HG02943 (cell line): ENCODE results near the gene SMIM29.
A peak's percentile ranks its signal among the peaks of the same experiment; 100 is the strongest.
"Not testable (repeated sequence)": the region's sequence is repeated elsewhere in the genome, so short reads cannot be mapped to it uniquely, and the experiment has no call there.

Experiments
- ATAC-seq: cut with Tn5 transposase; IDR thresholded peaks from one replicate; pipeline ENCODE4 v1.9.1; 2021; ENCODE audit warnings: mild to moderate bottlenecking, low read depth, moderate library complexity; ENCODE audit not compliant: unreplicated experiment

The SMIM29 gene

DNA sequence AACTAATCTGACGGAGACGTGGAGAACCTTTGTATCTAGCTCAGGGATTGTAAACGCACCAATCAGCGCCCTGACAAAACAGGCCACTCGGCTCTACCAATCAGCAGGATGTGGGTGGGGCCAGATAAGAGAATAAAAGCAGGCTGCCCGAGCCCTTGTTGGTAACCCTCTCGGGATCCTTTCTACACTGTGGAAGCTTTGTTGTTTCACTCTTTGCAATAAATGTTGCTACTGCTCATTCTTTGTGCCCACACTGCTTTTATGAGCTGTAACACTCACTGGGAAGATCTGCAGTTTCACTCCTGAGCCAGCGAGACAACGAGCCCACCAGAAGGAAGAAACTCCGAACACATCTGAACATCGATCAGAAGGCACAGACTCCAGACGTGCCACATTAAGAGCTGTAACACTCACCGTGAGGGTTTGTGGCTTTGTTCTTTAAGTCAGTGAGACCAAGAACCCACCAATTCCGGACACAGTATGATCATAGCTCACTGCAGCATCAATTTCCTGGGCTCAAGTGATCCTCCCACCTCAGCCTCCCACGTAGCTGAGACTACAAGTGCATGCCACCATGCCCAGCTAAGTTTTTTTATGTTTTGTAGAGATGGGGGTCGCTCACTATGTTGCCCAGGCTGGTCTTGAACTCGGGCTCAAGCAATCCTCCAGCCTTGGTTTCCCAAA lies 21.0 kb upstream of the SMIM29 start:
- ATAC-seq: not testable (repeated sequence)

DNA sequence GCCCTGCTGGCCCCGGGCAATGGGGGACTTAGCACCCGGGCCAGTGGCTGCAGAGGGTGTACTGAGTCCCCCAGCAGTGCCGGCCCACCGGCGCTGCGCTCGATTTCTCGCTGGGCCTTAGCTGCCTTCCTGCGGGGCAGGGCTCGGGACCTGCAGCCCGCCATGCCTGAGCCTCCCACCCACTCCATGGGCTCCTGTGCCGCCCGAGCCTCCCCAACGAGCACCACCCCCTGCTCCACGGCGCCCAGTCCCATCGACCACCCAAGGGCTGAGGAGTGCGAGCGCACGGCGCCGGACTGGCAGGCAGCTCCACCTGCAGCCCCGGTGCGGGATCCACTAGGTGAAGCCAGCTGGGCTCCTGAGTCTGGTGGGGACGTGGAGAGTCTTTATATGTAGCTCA lies 20.3 kb upstream of the SMIM29 start:
- not testable (repeated sequence) for ATAC-seq

DNA sequence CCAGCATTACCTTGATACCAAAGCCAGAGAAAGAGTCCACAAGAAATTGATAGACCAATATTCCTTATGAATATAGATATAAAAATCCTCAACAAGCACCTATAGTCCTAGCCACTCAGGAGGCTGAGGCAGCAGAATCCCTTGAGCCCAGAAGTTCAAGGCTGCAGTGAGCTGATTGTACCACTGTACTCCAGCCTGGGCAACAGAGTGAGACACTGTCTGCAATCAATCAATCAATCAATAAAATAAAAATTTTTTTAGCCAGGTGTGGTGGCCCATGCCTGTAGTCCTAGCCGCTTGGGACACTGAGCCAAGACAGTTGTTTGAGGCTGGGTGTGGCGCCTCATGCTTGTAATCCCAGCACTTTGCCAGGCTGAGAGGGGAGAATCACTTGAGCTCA lies 18.9 kb upstream of the SMIM29 start:
- no peak for ATAC-seq

DNA sequence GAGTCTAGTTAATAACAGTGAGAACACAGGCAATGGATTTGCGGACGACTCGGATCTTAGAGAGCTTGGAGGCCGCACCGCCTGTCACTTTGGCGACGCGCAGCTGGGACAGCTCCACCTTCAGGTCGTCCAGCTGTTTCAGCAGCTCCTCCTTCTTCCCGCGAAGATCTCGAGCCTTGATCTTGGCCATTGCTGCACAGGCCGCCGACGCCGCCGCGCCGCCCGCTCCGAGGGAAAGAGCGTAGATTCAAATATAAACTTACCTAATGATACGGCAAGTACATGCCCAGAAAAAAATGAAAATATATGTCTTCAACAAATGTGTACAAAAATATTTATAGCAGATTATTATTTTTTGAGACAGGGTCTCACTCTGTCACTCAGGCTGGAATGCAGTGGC lies 14.7 kb upstream of the SMIM29 start:
- not testable (repeated sequence) for ATAC-seq

DNA sequence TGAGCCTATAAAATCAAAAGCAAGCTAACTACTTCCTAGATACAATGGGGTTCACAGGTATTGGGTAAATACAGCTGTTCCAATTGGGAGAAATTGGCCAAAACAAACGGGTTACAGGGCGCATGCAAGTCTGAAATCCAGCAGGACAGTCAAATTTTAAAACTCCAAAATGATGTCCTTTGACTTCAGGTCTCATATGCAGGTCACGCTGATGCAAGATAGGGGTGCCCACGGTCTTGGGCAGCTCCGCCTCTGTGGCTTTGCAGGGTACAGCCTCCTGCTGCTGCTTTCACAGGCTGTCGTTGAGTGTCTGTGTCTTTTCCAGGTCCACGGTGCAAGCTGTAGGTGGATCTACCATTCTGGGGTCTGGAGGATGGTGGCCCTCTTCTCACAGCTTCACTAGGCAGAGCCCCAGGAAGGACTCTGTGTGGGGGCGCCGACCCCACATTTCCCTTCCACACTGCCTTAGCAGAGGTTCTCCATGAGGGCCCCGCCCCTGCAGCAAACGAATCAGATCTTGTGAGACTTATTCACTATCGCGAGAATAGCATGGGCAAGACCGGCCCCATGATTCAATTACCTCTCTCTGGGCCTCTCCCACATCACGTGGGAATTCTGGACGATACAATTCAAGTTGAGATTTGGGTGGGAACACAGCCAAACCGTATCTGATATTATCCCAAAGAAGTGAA lies 11.9 kb upstream of the SMIM29 start:
- no peak for ATAC-seq

DNA sequence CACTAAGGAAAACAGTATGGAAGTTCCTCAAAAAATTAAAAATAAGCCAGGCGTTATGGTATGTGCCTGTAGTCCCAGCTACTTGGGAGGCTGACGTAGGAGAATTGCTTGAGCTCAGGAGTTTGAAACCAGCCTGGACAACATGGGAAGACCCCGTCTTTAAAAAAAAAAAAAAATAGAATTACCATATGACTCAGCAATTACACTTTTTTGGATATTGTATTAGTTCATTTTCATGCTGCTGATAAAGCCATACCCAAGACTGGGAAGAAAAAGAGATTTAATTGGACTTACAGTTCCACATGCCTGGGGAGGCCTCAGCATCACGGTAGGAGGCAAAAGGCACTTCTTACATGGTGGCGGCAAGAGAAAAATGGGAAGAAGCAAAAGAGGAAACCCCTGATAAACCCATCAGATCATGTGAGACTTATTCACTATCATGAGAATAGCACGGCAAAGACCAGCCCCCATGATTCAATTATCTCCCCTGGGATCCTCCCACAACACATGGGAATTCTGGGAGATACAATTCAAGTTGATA lies 10.8 kb upstream of the SMIM29 start:
- ATAC-seq: no peak

DNA sequence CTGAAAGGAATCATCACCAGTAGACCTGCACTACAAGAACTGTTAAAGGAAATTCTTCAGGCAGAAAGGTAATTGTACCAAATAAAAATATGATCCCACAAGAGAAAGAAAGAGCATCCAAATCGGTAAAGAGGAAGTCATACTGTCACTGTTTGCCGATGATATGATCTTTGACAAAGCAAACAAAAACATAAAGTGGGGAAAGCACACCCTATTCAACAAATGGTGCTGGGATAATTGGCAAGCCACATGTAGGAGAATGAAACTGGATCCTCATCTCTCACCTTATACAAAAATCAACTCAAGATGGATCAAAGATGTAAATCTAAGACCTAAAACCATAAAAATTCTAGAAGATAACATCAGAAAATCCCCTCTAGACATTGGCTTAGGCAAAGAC lies 3.6 kb upstream of the SMIM29 start:
- ATAC-seq: not testable (repeated sequence)

DNA sequence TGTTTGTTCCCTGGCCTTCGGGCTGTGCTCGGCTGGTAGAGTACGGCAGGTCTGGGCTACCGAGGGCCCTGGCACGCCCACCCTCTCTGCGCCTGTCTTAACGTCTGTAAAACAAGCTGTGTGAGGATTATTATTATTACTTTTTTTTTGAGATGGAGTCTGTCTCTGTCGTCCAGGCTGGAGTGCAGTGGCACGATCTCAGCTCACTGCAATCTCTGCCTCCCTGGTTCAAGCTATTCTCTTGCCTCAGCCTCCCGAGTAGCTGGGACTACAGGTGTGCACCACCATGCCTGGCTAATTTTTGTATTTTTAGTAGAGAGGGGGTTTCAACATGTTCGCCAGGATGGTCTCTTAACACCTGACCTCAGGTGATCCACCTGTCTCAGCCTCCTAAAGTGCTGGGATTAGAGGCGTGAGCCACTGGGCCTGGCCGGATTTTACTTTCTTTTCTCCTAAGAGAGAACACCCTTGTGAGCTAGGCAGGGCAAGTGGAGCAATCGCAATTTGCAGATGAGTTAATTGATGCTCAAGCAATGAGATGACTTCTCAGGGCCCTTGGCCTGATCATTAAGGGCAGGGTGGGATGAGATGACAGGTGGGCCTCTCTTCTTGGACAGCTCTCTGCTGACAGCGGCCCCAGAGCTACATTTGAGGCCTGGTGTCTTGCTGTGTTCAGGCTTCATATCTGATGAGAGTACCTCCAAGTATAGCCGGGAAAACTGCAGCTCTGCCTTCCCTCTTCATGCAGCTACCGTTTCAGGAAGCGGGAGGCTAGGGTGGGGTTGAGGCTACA lies 859 bp upstream of the SMIM29 start:
- ATAC-seq: peak; percentile 22

DNA sequence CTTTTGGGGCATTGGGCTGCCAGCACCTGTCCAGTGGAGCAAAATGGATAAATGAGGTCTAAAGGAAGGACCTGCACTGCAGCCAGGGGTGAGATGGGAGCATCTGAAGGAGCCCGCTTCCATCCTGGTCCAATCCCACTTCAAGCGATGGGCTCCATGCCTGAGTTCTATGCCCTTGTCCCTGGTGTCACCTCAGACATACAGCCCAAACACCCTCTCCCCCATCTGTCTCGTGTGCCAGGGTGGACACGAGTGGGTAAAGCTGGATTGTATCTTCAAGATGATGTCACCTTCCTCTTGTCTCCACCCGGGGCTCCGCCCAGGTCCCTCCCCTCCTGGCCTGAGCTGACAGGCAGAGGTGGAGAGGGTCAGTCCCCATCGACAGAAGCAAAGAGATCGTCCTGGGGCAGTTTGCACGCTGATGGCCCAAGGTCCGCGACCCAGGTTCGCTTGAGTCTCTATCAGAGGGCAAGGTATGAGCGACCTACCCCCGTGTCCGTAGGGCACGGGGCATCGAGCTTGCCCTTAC lies 544 bp downstream of the SMIM29 start:
- peak; percentile 24 for ATAC-seq

DNA sequence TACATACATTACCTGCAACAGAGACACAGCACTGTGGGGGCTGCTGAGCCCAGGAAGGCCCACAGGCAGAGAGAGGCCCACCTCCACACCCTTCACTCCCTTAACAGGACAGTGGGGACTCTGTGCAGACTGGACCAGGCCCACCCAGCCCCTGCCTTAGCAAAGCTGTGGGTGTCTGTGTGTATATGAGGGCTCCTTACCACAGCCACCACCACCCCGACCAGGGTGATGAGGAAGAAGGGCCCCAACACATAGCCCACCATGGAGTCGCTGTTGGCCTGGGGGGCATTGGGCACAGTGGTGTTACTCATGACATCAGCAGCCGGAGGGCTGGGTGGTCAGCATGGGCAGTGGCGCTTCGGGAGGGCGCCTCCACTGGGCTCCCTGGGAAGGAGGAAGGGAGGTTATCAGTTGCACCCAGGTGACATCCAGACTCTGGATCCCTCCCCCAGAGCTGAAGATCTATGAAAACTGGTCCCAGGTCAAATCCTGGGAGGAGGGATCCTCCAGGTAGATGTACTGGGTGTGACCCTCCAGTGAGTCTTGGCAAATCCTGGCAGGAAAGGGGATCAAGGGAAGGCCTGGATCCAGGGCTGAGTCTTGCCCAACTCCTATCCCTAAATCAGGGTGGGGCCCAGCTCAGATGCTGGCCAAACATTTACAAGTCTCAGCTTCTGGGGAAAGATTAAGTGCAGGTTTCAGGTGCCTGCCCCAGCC lies 1.2 kb downstream of the SMIM29 start:
- ATAC-seq: no peak

DNA sequence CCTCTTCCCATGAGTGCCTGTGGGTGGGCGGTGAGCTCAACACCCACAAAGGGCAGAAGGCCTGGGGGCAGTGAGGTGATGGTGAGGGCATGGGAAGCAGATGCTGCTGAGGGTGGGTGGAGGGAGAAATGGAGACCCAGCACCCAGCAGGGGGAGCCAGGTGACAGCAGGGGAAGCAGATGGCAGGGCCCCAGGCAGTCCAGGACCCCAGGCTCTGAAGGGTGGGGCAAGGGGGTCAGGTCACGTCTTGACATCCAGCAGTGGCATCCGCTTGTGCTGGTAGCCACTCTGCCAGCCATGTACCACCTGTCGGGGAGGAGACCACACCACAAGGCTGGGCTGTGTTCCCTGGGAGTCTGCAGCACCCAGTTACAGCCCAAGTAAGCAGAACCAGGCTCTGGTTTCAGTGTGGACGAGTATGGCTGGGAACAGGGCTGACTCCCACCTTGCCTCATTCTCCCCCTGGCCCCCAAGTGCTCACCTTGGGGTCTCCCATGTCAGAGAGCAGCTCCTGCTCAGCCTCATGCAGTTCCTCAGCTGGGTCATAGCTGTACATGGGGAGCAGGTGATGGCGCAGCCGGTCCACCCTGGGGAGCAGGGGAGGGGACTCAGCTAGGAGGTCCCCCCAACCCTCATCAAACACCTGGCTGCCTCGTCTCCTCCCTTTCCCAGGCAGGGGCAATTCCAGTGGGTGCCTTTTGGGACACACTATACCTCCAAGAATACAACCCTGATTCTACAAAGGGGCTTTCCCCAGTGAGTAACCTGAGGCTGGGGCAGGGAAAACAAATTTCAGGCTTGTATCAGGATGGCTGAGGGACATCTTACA lies 2.0 kb downstream of the SMIM29 start:
- ATAC-seq: no peak

DNA sequence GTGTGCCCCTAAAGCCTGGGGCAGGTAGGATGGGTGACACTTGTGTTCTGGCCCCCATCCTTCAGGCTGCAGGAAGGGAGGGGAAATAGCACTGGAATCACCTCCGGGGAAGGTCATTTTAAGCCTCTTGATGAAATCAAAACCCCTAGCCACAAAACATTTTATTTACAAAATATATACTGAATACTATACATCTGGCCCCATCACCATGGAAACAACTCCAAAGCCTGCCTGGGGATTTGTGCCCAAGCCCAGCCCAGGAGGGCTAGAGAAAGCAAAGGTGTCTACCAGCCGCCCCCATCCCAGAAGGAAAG lies 2.6 kb downstream of the SMIM29 start:
- no peak for ATAC-seq

DNA sequence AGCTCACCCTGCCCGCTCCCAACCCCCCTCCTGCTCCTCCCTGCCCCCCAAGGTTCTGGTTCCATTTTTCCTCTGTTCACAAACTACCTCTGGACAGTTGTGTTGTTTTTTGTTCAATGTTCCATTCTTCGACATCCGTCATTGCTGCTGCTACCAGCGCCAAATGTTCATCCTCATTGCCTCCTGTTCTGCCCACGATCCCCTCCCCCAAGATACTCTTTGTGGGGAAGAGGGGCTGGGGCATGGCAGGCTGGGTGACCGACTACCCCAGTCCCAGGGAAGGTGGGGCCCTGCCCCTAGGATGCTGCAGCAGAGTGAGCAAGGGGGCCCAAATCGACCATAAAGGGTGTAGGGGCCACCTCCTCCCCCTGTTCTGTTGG lies 3.1 kb downstream of the SMIM29 start:
- ATAC-seq: not testable (repeated sequence)

DNA sequence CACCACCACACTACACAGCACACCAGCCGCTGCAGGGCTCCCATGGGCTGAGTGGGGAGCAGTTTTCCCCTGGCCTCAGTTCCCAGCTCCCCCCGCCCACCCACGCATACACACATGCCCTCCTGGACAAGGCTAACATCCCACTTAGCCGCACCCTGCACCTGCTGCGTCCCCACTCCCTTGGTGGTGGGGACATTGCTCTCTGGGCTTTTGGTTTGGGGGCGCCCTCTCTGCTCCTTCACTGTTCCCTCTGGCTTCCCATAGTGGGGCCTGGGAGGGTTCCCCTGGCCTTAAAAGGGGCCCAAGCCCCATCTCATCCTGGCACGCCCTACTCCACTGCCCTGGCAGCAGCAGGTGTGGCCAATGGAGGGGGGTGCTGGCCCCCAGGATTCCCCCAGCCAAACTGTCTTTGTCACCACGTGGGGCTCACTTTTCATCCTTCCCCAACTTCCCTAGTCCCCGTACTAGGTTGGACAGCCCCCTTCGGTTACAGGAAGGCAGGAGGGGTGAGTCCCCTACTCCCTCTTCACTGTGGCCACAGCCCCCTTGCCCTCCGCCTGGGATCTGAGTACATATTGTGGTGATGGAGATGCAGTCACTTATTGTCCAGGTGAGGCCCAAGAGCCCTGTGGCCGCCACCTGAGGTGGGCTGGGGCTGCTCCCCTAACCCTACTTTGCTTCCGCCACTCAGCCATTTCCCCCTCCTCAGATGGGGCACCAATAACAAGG lies 3.6 kb downstream of the SMIM29 start:
- ATAC-seq: not testable (repeated sequence)

DNA sequence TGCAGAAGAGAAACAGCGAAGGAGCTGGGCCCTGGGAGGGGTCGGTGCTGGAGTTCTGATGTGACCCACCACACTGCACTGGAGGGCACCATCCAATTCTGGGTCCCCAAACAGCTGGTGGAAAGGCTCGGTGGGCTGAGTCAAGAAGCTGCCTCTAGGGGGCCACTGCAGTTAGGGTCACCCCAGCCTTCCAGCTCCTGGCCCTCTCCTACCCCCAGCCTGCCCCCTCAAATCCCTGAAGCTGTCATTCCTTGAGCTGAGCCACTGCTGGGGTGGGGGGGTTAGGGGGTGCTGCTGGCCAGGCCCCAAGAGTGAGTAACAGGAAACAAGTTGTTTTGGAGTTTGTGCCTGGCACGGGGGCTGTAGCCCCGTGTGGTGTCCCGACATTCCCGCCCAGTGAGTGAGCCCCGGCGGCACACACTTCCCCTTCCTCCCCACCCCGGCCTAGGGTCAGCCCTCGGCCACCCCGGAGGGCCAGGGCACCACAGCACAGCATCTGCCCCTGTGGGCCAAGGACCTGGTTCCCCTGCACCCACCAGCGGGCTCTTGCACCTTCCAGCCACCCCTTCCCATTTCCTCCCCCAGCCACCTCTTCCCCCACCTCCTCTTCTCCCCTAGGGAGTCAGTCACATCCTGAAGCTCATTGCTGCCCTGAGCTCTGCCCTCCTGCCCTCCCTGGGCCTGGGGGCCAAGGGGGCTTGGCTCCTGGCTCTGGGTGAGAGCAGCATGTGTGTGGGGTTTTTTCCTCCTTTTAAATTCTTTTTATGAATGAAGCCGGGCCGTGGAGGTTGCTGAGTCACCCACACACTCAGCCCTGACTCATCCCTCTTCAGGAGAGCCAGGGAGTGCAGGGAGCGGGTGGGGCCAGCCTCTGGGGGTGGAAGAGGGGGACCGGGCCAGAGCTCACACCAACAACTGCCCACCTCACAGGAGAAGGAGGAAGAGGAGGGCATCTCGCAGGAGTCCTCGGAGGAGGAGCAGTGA lies 4.6 kb downstream of the SMIM29 start:
- ATAC-seq: no peak

DNA sequence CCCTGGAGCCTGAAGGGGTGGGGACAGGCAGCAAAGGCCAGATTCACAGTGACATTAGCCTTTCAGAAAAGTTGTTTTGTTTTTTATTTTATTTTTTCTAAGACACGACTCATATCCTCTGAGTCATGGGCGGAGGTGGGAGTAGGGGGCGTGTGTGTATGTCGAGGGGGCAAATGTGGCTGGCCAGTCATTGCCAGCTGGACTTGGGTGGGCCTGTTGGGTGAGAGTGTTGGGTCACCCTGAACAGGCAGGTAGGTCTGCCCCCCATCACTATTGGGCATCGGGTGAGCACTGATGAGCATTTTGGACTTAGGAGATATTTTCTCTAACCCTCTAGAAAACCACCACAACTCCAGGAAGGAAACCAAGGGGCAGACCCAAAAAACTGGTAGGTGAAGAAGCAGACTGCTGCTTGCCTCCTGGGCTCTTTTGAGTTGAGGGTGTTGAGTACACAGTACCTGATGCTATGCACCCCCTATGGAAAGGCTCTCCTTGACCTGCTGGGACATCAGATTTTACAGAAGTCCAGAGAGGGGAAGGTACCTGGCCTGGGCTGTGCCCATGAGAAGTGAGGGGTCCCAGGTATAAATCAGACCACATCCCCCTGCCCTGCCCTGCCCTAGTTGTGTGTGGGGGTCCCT lies 5.6 kb downstream of the SMIM29 start:
- ATAC-seq: no peak
